OCI-LY7 (cell line): ENCODE results near the gene SYNCRIP. TPM values are rescaled to one million over a fixed set of nuclear protein-coding genes. Genes with fewer than 3 reads are reported as not detected.

Source experiments
- BruUV-seq: library from RNA; stranded (reverse); fragments of 400-500 nt; replicated peaks from 2 replicates; lab custom pipeline; 2021; lab: Mats Ljungman, UMichigan
- CTCF ChIA-PET: fragments of 300-600 bp; sonication (Branson Sonifier 250); formaldehyde crosslinking; loops from one replicate; lab custom pipeline; 2022; ENCODE audit warnings: antibody characterized with exemption; ENCODE audit not compliant: unreplicated experiment; lab: Charles Lee
- POLR2A ChIA-PET: fragments of 300-600 bp; sonication (Branson Sonifier 250); formaldehyde crosslinking; loops from one replicate; lab custom pipeline; 2022; ENCODE audit warnings: antibody characterized with exemption; lab: Charles Lee
- DNase-seq: peaks from one replicate; pipeline ENCODE4 v3.0.0-alpha.2; 2015; ENCODE audit warnings: low spot score
- H2AFZ ChIP-seq: fragments of 200-600 bp; sonication (generic), shearing (Covaris generic); 2 replicates; pipeline ENCODE4 v1.6.1; 2014; ENCODE audit warnings: mild to moderate bottlenecking, antibody characterized with exemption, low read length, moderate library complexity
- H3K27ac ChIP-seq: fragments of 200-600 bp; sonication (generic); 2 replicates; pipeline ENCODE4 v1.5.1; 2014; ENCODE audit warnings: mixed run types, low read depth, mild to moderate bottlenecking, moderate library complexity, low read length, inconsistent platforms; ENCODE audit not compliant: poor library complexity, severe bottlenecking
- H3K36me3 ChIP-seq: fragments of 200-600 bp; sonication (generic); 2 replicates; pipeline ENCODE4 v1.6.1; 2014; ENCODE audit warnings: mild to moderate bottlenecking, antibody characterized with exemption, low read length, moderate library complexity, mixed read lengths; ENCODE audit not compliant: insufficient read depth
- H3K4me1 ChIP-seq: fragments of 200-600 bp; sonication (generic); 2 replicates; pipeline ENCODE4 v1.5.1; 2014; ENCODE audit warnings: mild to moderate bottlenecking, low read length; ENCODE audit not compliant: insufficient read depth, poor library complexity, severe bottlenecking
- H3K4me2 ChIP-seq: fragments of 200-600 bp; sonication (generic); 2 replicates; pipeline ENCODE4 v1.6.1; 2014; ENCODE audit warnings: mild to moderate bottlenecking, low read length
- H3K4me3 ChIP-seq: fragments of 200-600 bp; sonication (generic); 2 replicates; pipeline ENCODE4 v1.5.1; 2014; ENCODE audit warnings: mild to moderate bottlenecking, low read depth, low read length; ENCODE audit not compliant: poor library complexity, severe bottlenecking
- H3K79me2 ChIP-seq: fragments of 200-600 bp; sonication (generic); 2 replicates; pipeline ENCODE4 v1.6.1; 2016; ENCODE audit warnings: low read depth, mild to moderate bottlenecking, low read length, moderate library complexity, mixed read lengths; ENCODE audit not compliant: insufficient read depth
- H3K9me2 ChIP-seq: fragments of 200-600 bp; sonication (generic); 2 replicates; pipeline ENCODE4 v1.6.1; 2016; ENCODE audit warnings: mild to moderate bottlenecking, low read length, mixed read lengths; ENCODE audit not compliant: insufficient read depth
- H3K9me3 ChIP-seq: fragments of 200-600 bp; sonication (generic); 2 replicates; pipeline ENCODE4 v1.6.1; 2014; ENCODE audit warnings: mild to moderate bottlenecking, mixed run types, low read length, mixed read lengths
- H4K20me1 ChIP-seq: fragments of 200-600 bp; sonication (generic); 2 replicates; pipeline ENCODE4 v1.6.1; 2014; ENCODE audit warnings: mild to moderate bottlenecking, antibody characterized with exemption, low read length, moderate library complexity, mixed read lengths; ENCODE audit not compliant: insufficient read depth
- EZH2phosphoT487 ChIP-seq: fragments of 200-600 bp; sonication (generic); IDR thresholded peaks from 2 replicates; pipeline ENCODE4 v1.6.1; 2018; ENCODE audit warnings: low read depth, borderline replicate concordance, mild to moderate bottlenecking, mixed run types, antibody characterized with exemption, low read length, moderate library complexity, mixed read lengths
- intact Hi-C: fragments of 100-400 bp; cut with micrococcal nuclease; formaldehyde crosslinking; loops from one replicate; pipeline ENCODE4 v1.10.0; 2022; ENCODE audit not compliant: unreplicated experiment
- total RNA-seq, 2 experiments: library from RNA; depleted of rRNA in 1 of 2; stranded (reverse); fragments of >200 nt in 1 of 2; shearing (Covaris generic) in 1 of 2; gene quantifications; 2 replicates each; pipeline ENCODE4 v1.2.3, GENCODE V29; 2014 to 2022
- TF ChIP-seq, protein P1 (sequence below): fragments of 200-600 bp; sonication (generic); conservative IDR thresholded peaks from 2 replicates; pipeline ENCODE4 v1.5.1; 2014; ENCODE audit warnings: mild to moderate bottlenecking, antibody characterized with exemption, low read length, moderate library complexity, mixed read lengths

The SYNCRIP gene
- total RNA-seq, 2 experiments from 2014 or later, result 73.5 to 188 TPM

DNA sequence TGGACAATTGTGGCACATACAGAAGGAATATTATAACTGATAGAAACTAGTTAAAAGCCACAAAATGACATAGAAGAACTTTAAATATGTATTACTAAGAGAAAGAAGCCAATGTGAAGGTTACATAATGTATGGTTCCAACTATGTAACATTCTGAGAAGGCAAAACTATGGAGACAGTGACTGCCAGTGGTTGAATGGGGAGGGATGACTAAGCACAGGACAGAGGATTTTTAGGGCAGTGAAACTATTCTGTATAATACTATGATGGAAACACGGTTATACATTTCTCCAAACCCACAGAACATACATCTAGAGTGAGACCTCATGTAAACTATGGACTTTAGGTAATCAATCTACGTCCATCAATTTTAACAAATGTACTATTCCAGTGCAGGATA is 22.4 kb downstream of the SYNCRIP start:
- H3K4me3 ChIP-seq, result no peak overlapping the region
- no peak overlapping the region for H3K27ac ChIP-seq
- TF ChIP-seq, protein P1, sequence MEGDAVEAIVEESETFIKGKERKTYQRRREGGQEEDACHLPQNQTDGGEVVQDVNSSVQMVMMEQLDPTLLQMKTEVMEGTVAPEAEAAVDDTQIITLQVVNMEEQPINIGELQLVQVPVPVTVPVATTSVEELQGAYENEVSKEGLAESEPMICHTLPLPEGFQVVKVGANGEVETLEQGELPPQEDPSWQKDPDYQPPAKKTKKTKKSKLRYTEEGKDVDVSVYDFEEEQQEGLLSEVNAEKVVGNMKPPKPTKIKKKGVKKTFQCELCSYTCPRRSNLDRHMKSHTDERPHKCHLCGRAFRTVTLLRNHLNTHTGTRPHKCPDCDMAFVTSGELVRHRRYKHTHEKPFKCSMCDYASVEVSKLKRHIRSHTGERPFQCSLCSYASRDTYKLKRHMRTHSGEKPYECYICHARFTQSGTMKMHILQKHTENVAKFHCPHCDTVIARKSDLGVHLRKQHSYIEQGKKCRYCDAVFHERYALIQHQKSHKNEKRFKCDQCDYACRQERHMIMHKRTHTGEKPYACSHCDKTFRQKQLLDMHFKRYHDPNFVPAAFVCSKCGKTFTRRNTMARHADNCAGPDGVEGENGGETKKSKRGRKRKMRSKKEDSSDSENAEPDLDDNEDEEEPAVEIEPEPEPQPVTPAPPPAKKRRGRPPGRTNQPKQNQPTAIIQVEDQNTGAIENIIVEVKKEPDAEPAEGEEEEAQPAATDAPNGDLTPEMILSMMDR, result no peak
- TF ChIP-seq EZH2phosphoT487, result no peak
- H2AFZ ChIP-seq, result no peak overlapping the region
- H3K36me3 ChIP-seq, result peaks cover 100% of the 10 kb centered on the region
- ChIA-PET POLR2A (interaction anchor here (1.2 kb wide), 1 partner anchor 24 kb away, joined by 3 read pairs; no protein-coding TSS in a partner anchor), CTCF (no interaction called here)
- no peak overlapping the region for H3K4me2 ChIP-seq
- intact Hi-C loops, result no loop called here
- no peak for DNase-seq
- H4K20me1 ChIP-seq, result peaks cover 56% of the 10 kb centered on the region
- no peaks in the 10 kb centered on the region for H3K9me2 ChIP-seq
- no TSS peak for BruUV-seq
- H3K79me2 ChIP-seq, result peaks cover 98% of the 10 kb centered on the region
- no peaks in the 10 kb centered on the region for H3K9me3 ChIP-seq
- no peaks in the 10 kb centered on the region for H3K4me1 ChIP-seq

DNA sequence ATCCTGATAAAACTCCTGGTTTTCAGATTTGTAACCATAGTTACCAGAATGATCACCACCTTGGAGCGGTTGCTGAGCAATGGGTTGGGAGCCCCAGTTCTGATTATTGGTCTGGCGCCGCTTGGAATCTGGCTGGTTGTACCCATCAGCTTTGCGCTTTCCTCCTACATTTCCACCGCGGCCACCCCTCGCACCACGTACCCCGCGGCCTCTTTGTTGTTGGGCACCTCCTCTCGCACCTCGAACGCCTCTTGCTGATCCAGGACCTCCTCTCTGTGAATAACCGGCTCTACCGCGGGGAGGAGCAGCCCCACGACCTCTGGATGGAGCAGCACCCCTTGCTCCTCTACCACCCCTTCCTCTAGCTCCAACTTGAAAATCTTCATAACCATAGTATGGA is 27.9 kb downstream of the SYNCRIP start:
- ChIA-PET POLR2A (no interaction called here), CTCF (no interaction called here)
- intact Hi-C loops, result no loop called here
- Histone ChIP-seq H3K4me2 (no peak overlapping the region), H3K79me2 (peaks cover 80% of the 10 kb centered on the region; the same call in 1 of the 2 replicates), H3K27ac (no peak overlapping the region), H3K4me1 (no peaks in the 10 kb centered on the region), H3K4me3 (no peak overlapping the region), H4K20me1 (peaks cover 44% of the 10 kb centered on the region; the same call in 1 of the 2 replicates), H3K9me3 (no peaks in the 10 kb centered on the region), H3K36me3 (peaks cover 100% of the 10 kb centered on the region), H2AFZ (no peak overlapping the region), H3K9me2 (no peaks in the 10 kb centered on the region)
- DNase-seq, result no peak
- no TSS peak for BruUV-seq
- TF ChIP-seq, protein P1, result no peak
- TF ChIP-seq EZH2phosphoT487, result no peak

DNA sequence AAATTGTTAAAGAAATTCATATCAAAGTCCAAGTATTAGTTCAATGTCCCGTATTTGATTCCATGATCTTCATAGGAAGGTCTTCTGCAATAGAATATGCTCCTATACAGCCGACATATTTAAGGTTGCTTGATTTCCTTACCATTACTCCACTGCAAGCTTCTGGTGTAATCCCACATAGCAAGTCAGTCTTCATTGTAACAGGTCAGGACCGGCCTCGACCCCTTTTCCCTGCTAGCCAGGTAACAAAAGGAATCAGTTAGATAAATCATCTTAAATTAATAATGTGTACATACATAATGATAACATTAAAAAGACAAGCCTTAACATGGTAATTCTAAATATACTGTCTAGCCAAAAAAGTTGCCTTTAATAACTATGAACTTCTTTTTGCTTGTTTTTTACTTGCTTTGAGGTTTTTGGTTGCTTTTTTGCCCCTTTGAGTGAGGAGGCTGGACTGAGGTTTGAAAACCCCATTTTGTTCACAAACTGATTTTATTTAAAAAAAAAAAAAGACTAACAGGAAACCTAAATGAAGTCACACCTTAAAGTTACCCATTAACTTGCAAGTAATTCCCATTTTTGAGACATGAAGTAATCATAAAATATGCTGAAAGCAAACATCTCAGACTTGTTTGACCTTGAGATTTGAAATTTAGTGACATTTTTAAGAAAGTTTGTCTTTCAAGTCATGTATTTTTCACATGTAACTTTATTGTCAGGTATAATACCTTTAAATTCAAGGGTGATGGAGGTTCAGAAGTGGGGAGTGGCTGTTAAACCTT is 29.8 kb downstream of the SYNCRIP start:
- Histone ChIP-seq H3K79me2 (peaks cover 63% of the 10 kb centered on the region; the same call in 1 of the 2 replicates), H3K27ac (no peak overlapping the region), H3K4me2 (no peak overlapping the region), H3K4me1 (no peaks in the 10 kb centered on the region), H3K4me3 (no peak overlapping the region), H2AFZ (no peak overlapping the region), H3K9me2 (no peaks in the 10 kb centered on the region), H4K20me1 (peaks cover 50% of the 10 kb centered on the region; the same call in 1 of the 2 replicates), H3K36me3 (peaks cover 100% of the 10 kb centered on the region), H3K9me3 (no peaks in the 10 kb centered on the region)
- ChIA-PET POLR2A (interaction anchor here (0.7 kb wide), 1 partner anchor 87 kb away, joined by 3 read pairs; no protein-coding TSS in a partner anchor), CTCF (no interaction called here)
- no TSS peak for BruUV-seq
- TF ChIP-seq, protein P1, result no peak
- TF ChIP-seq EZH2phosphoT487, result no peak
- intact Hi-C loops, result no loop called here
- no peak for DNase-seq
